NAMALWA (cell line): ENCODE data around the gene CRYGN.

Experiments
- DNase-seq: peaks from one replicate; pipeline ENCODE4 v3.0.0-alpha.2; 2015; ENCODE audit warnings: low spot score

Gene CRYGN

GRCh38 chr7:151379534-151380198, 60.3 kb downstream of the CRYGN start:
- no peak for DNase-seq

GRCh38 chr7:151379193-151379520, 60.8 kb downstream of the CRYGN start:
- DNase-seq: no peak
